ENCODE data around the gene CANT1.

Gene CANT1

DNA sequence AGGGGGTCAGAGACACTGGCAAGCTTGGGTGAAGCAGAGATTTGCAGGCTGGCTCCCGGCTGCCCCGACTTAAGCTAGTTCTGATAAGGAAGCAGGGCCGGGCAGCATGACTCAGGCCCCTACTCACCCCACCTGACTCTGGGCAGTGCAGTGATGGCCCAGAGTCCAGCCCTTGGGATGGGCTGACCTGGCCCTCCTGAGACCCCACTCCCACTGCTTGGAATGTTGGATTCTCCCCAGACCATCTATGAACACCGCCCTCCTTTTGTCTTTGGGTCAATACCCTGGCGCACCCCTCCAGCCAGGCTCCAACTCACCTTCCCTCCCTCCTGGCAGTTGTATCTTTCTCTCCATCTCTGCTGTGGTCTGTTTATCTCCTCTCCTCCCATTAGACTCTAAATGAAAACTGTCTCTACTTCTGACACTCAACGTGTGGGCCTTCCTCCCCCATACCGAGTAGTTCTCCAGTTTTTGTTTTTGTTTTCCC is 50.9 kb downstream of the CANT1 start:
- Histone ChIP-seq H3K27ac (ENCODE audit: low read depth in 2 of 2, low read length in 2 of 2) (no peak overlapping the region), H3K9me3 (ENCODE audit: control insufficient read depth in 2 of 2, low read length in 2 of 2) (no peaks in the 10 kb centered on the region), H3K27me3 (ENCODE audit: control insufficient read depth in 2 of 2, insufficient read depth in 2 of 2, low read length in 2 of 2) (no peaks in the 10 kb centered on the region), H3K4me1 (ENCODE audit: control insufficient read depth in 2 of 2, insufficient read depth in 2 of 2, low read length in 2 of 2) (peaks cover 14 to 21% of the 10 kb centered on the region in 2 donors), H3K36me3 (ENCODE audit: control insufficient read depth in 2 of 2, insufficient read depth in 2 of 2, low read length in 2 of 2) (no peaks in the 10 kb centered on the region), H3K4me3 (ENCODE audit: low read length in 2 of 2) (no peak overlapping the region), H3K9ac (ENCODE audit: low read depth in 1 of 2, low read length in 2 of 2) (no peak overlapping the region)

DNA sequence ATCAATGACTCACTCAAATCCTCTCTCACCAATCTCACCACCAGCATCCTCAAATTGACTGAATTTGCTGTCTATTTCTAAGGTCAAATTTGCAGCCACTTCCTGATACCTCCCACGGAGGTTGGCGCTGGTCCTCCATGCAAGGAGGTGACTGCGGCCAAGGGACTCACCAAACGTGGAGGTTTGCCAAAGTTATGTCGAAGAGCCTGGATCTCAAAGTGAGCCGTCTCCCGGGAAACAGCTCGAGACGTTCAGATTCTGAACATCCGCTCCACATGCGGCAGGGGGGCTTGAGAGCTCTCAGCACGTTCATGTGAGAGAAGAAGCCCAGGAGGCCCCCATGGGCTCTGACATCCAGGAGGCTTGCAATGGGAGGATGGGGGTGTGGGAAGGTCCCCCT is 52.4 kb downstream of the CANT1 start:
- Histone ChIP-seq H3K9me3 (ENCODE audit: control insufficient read depth in 2 of 2, low read length in 2 of 2) (no peaks in the 10 kb centered on the region), H3K36me3 (ENCODE audit: control insufficient read depth in 2 of 2, insufficient read depth in 2 of 2, low read length in 2 of 2) (no peaks in the 10 kb centered on the region), H3K27ac (ENCODE audit: low read depth in 2 of 2, low read length in 2 of 2) (no peak overlapping the region), H3K9ac (ENCODE audit: low read depth in 1 of 2, low read length in 2 of 2) (no peak overlapping the region), H3K4me1 (ENCODE audit: control insufficient read depth in 2 of 2, insufficient read depth in 2 of 2, low read length in 2 of 2) (peaks cover 8 to 20% of the 10 kb centered on the region in 2 donors), H3K27me3 (ENCODE audit: control insufficient read depth in 2 of 2, insufficient read depth in 2 of 2, low read length in 2 of 2) (no peaks in the 10 kb centered on the region), H3K4me3 (ENCODE audit: low read length in 2 of 2) (no peak overlapping the region)

DNA sequence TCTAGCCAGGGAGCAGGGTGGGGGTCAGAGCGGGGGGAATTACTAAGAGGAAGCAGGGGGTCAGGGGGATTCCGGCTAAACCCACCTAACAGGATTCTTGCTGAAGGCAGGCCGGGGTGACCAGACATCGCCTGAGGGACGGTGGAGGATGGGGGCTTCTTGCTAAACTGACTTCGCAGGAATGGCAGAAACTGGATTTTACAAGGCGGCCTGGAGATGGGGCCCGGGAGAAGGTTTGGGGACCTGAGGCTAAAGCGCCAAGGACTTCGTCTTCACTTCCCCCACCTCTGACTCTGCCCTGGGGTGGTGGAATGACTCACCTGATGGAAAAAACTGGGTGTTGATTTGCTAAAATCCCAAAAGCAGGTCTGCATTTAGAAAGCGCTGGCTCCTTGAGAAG is 53.3 kb downstream of the CANT1 start:
- H3K4me1 ChIP-seq (ENCODE audit: control insufficient read depth in 2 of 2, insufficient read depth in 2 of 2, low read length in 2 of 2), result peaks cover 3 to 20% of the 10 kb centered on the region in 2 donors
- no peaks in the 10 kb centered on the region for H3K9me3 ChIP-seq (ENCODE audit: control insufficient read depth in 2 of 2, low read length in 2 of 2)
- H3K27me3 ChIP-seq (ENCODE audit: control insufficient read depth in 2 of 2, insufficient read depth in 2 of 2, low read length in 2 of 2), result no peaks in the 10 kb centered on the region
- no peak overlapping the region for H3K27ac ChIP-seq (ENCODE audit: low read depth in 2 of 2, low read length in 2 of 2)
- no peak overlapping the region for H3K9ac ChIP-seq (ENCODE audit: low read depth in 1 of 2, low read length in 2 of 2)
- no peak overlapping the region for H3K4me3 ChIP-seq (ENCODE audit: low read length in 2 of 2)
- no peaks in the 10 kb centered on the region for H3K36me3 ChIP-seq (ENCODE audit: control insufficient read depth in 2 of 2, insufficient read depth in 2 of 2, low read length in 2 of 2)

DNA sequence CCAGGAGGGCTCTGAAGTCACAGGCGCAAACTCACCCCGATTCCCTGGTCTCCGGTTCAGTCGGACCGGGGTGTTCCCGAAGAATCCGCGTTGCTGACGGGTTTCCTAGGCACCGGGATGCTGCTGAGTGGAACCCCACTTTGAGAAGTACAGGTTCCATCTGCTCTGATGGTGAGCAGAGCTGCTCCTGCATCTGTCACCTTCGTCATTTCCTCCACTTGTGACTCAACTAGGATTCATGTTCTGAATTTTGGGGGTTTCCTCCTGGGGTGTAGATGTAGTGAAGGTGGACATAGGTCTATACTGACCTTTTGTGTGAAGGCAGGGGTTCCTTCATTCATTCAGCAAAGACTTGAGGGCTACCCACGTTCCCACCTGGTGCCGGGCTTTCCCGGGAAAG is 54.9 kb downstream of the CANT1 start:
- Histone ChIP-seq H3K9ac (ENCODE audit: low read depth in 1 of 2, low read length in 2 of 2) (no peak overlapping the region), H3K4me3 (ENCODE audit: low read length in 2 of 2) (no peak overlapping the region), H3K27me3 (ENCODE audit: control insufficient read depth in 2 of 2, insufficient read depth in 2 of 2, low read length in 2 of 2) (no peaks in the 10 kb centered on the region), H3K36me3 (ENCODE audit: control insufficient read depth in 2 of 2, insufficient read depth in 2 of 2, low read length in 2 of 2) (no peaks in the 10 kb centered on the region), H3K9me3 (ENCODE audit: control insufficient read depth in 2 of 2, low read length in 2 of 2) (peaks cover 0 to 3% of the 10 kb centered on the region in 2 donors), H3K4me1 (ENCODE audit: control insufficient read depth in 2 of 2, insufficient read depth in 2 of 2, low read length in 2 of 2) (peaks cover 0 to 16% of the 10 kb centered on the region in 2 donors), H3K27ac (ENCODE audit: low read depth in 2 of 2, low read length in 2 of 2) (no peak overlapping the region)

GRCh38 chr17:78953356-78954350 is 55.9 kb downstream of the CANT1 start:
- H3K9ac ChIP-seq (ENCODE audit: low read depth in 1 of 2, low read length in 2 of 2), result no peak overlapping the region
- no peaks in the 10 kb centered on the region for H3K36me3 ChIP-seq (ENCODE audit: control insufficient read depth in 2 of 2, insufficient read depth in 2 of 2, low read length in 2 of 2)
- peaks cover 0 to 3% of the 10 kb centered on the region in 2 donors for H3K9me3 ChIP-seq (ENCODE audit: control insufficient read depth in 2 of 2, low read length in 2 of 2)
- peaks cover 0 to 16% of the 10 kb centered on the region in 2 donors for H3K4me1 ChIP-seq (ENCODE audit: control insufficient read depth in 2 of 2, insufficient read depth in 2 of 2, low read length in 2 of 2)
- no peak overlapping the region for H3K4me3 ChIP-seq (ENCODE audit: low read length in 2 of 2)
- no peak overlapping the region for H3K27ac ChIP-seq (ENCODE audit: low read depth in 2 of 2, low read length in 2 of 2)
- H3K27me3 ChIP-seq (ENCODE audit: control insufficient read depth in 2 of 2, insufficient read depth in 2 of 2, low read length in 2 of 2), result no peaks in the 10 kb centered on the region

DNA sequence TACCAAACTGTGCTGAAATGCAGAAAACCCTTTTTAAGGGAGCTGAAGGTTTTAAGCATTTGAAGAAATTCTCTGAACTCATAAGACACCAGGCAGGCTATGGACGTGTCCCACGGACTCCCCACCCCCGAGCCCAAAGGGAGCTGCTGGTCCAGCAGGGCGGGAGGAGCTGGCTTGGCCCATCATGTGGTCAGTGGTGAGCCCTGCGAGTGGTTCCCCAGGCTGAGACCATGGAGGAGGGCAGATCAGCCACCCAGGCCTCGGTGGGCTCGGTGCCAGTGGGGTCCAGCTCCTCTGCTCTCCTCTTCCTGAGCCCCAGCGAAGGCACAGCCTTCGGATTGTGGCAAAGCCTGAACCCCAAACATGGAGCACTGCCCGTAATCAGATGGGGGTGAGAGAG is 56.9 kb downstream of the CANT1 start:
- Histone ChIP-seq H3K27ac (ENCODE audit: low read depth in 2 of 2, low read length in 2 of 2) (peak overlapping the region; percentile 43 to 54), H3K36me3 (ENCODE audit: control insufficient read depth in 2 of 2, insufficient read depth in 2 of 2, low read length in 2 of 2) (no peaks in the 10 kb centered on the region), H3K9me3 (ENCODE audit: control insufficient read depth in 2 of 2, low read length in 2 of 2) (peaks cover 0 to 3% of the 10 kb centered on the region in 2 donors), H3K27me3 (ENCODE audit: control insufficient read depth in 2 of 2, insufficient read depth in 2 of 2, low read length in 2 of 2) (no peaks in the 10 kb centered on the region), H3K9ac (ENCODE audit: low read depth in 1 of 2, low read length in 2 of 2) (peak overlapping the region in 1 of 2 donors; percentile 54), H3K4me1 (ENCODE audit: control insufficient read depth in 2 of 2, insufficient read depth in 2 of 2, low read length in 2 of 2) (peaks cover under 1 to 15% of the 10 kb centered on the region in 2 donors), H3K4me3 (ENCODE audit: low read length in 2 of 2) (no peak overlapping the region)

DNA sequence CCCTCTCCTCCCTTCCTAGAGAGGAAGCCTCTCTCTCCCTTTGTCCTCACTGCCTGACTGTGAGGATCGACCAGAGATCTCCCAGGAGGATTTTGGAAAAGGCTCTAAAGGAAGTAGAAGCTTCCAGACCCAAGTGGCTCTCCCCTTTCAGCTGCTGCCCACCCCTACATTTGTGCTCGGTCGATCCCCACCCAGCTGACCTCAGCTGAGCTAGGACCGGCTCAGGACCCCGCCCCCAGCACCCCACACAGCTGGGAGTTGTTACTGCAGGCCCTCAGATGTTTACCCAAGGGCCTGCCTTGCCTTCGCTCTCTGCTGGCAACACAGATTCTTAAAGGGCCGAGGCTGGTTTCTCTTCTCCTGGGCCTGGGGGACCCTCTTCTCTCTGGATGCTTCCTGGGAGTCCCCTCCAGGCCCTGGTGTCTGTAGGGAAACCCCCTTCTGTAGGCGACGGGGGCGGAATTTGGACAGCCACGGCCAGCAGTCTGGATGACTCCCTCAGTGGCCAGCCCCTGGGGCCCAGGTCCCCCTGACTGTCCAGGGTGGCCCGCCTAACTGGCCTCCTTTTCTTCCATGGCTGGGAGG is 57.5 kb downstream of the CANT1 start:
- peaks cover 0 to 3% of the 10 kb centered on the region in 2 donors for H3K9me3 ChIP-seq (ENCODE audit: control insufficient read depth in 2 of 2, low read length in 2 of 2)
- no peaks in the 10 kb centered on the region for H3K27me3 ChIP-seq (ENCODE audit: control insufficient read depth in 2 of 2, insufficient read depth in 2 of 2, low read length in 2 of 2)
- H3K9ac ChIP-seq (ENCODE audit: low read depth in 1 of 2, low read length in 2 of 2), result peak overlapping the region in 1 of 2 donors; percentile 54
- H3K4me1 ChIP-seq (ENCODE audit: control insufficient read depth in 2 of 2, insufficient read depth in 2 of 2, low read length in 2 of 2), result peaks cover 7 to 22% of the 10 kb centered on the region in 2 donors
- no peak overlapping the region for H3K4me3 ChIP-seq (ENCODE audit: low read length in 2 of 2)
- H3K27ac ChIP-seq (ENCODE audit: low read depth in 2 of 2, low read length in 2 of 2), result peak overlapping the region; percentile 43 to 54
- no peaks in the 10 kb centered on the region for H3K36me3 ChIP-seq (ENCODE audit: control insufficient read depth in 2 of 2, insufficient read depth in 2 of 2, low read length in 2 of 2)

DNA sequence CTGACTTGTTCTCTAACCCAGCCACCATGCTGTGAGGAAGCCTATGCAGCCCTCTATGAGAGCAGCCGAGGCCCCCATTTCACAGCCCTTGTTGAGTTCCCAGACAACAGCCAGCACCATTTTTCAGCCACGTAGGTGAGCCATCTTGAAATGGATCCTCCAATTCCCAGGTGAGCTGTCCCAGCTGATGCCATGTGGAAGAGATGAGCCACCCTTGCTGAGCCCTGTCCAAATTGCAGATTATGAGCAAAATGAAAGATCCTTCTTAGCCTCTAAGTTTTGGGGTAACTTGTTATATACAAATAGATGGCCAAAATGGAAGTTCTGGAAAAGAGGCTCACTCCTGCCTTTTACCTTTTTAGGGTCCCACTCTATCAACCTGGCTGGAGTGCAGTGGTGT is 58.7 kb downstream of the CANT1 start:
- Histone ChIP-seq H3K9me3 (ENCODE audit: control insufficient read depth in 2 of 2, low read length in 2 of 2) (peaks cover 0 to 3% of the 10 kb centered on the region in 2 donors), H3K36me3 (ENCODE audit: control insufficient read depth in 2 of 2, insufficient read depth in 2 of 2, low read length in 2 of 2) (no peaks in the 10 kb centered on the region), H3K4me1 (ENCODE audit: control insufficient read depth in 2 of 2, insufficient read depth in 2 of 2, low read length in 2 of 2) (peaks cover 7 to 23% of the 10 kb centered on the region in 2 donors), H3K4me3 (ENCODE audit: low read length in 2 of 2) (no peak overlapping the region), H3K27ac (ENCODE audit: low read depth in 2 of 2, low read length in 2 of 2) (no peak overlapping the region), H3K27me3 (ENCODE audit: control insufficient read depth in 2 of 2, insufficient read depth in 2 of 2, low read length in 2 of 2) (no peaks in the 10 kb centered on the region), H3K9ac (ENCODE audit: low read depth in 1 of 2, low read length in 2 of 2) (no peak overlapping the region)

GRCh38 chr17:78947235-78948149 is 62.1 kb downstream of the CANT1 start:
- Histone ChIP-seq H3K4me3 (ENCODE audit: low read length in 2 of 2) (peak overlapping the region in 1 of 2 donors; percentile 13), H3K27me3 (ENCODE audit: control insufficient read depth in 2 of 2, insufficient read depth in 2 of 2, low read length in 2 of 2) (no peaks in the 10 kb centered on the region), H3K36me3 (ENCODE audit: control insufficient read depth in 2 of 2, insufficient read depth in 2 of 2, low read length in 2 of 2) (no peaks in the 10 kb centered on the region), H3K9me3 (ENCODE audit: control insufficient read depth in 2 of 2, low read length in 2 of 2) (peaks cover 0 to 3% of the 10 kb centered on the region in 2 donors), H3K27ac (ENCODE audit: low read depth in 2 of 2, low read length in 2 of 2) (peak overlapping the region in 1 of 2 donors; percentile 55), H3K4me1 (ENCODE audit: control insufficient read depth in 2 of 2, insufficient read depth in 2 of 2, low read length in 2 of 2) (peaks cover 7 to 20% of the 10 kb centered on the region in 2 donors), H3K9ac (ENCODE audit: low read depth in 1 of 2, low read length in 2 of 2) (peak overlapping the region in 1 of 2 donors; percentile 26)

Data from mucosa of rectum (tissue), 2 donors.